GM23248 (cell line): ENCODE data around the gene KCNRG. TPM values are rescaled to one million over a fixed set of nuclear protein-coding genes. Genes with fewer than 3 reads are reported as not detected.

Experiments
- DNase-seq: peaks from one replicate; pipeline ENCODE4 v3.0.0-alpha.2; 2015
- H2AFZ ChIP-seq: fragments of 200-600 bp; sonication (generic); 2 replicates; pipeline ENCODE4 v1.6.1; 2016; ENCODE audit warnings: antibody characterized with exemption
- H3F3A ChIP-seq: fragments of 200-600 bp; sonication (generic); 2 replicates; pipeline ENCODE4 v1.6.1; 2016; ENCODE audit warnings: mild to moderate bottlenecking, antibody characterized with exemption, mixed run types; ENCODE audit not compliant: insufficient read depth
- H3K27ac ChIP-seq: fragments of 200-600 bp; sonication (generic); 2 replicates; pipeline ENCODE4 v1.5.1; 2016; ENCODE audit warnings: mild to moderate bottlenecking
- H3K27me3 ChIP-seq: fragments of 200-600 bp; sonication (generic); replicated peaks from 2 replicates; pipeline ENCODE4 v1.6.1; 2016; ENCODE audit warnings: mild to moderate bottlenecking; ENCODE audit not compliant: insufficient read depth
- H3K36me3 ChIP-seq: fragments of 200-600 bp; sonication (generic); 2 replicates; pipeline ENCODE4 v1.6.1; 2016; ENCODE audit warnings: low read depth, mild to moderate bottlenecking
- H3K4me1 ChIP-seq: fragments of 200-600 bp; sonication (generic); 2 replicates; pipeline ENCODE4 v1.6.1; 2016; ENCODE audit warnings: mild to moderate bottlenecking; ENCODE audit not compliant: insufficient read depth
- H3K4me2 ChIP-seq: fragments of 200-600 bp; sonication (generic); one replicate; pipeline ENCODE4 v1.6.1; 2016; ENCODE audit warnings: mild to moderate bottlenecking; ENCODE audit not compliant: unreplicated experiment
- H3K4me3 ChIP-seq: fragments of 200-600 bp; sonication (generic); 2 replicates; pipeline ENCODE4 v1.5.1; 2016; ENCODE audit warnings: mild to moderate bottlenecking
- H3K79me2 ChIP-seq: fragments of 200-600 bp; sonication (generic); 2 replicates; pipeline ENCODE4 v1.6.1; 2016; ENCODE audit warnings: mild to moderate bottlenecking; ENCODE audit not compliant: insufficient read depth
- H3K9ac ChIP-seq: fragments of 200-600 bp; sonication (generic); 2 replicates; pipeline ENCODE4 v1.6.1; 2016; ENCODE audit warnings: mild to moderate bottlenecking
- H3K9me2 ChIP-seq: fragments of 200-600 bp; sonication (generic); 2 replicates; pipeline ENCODE4 v1.6.1; 2016; ENCODE audit warnings: mixed run types, mild to moderate bottlenecking, moderate library complexity; ENCODE audit not compliant: insufficient read depth
- H3K9me3 ChIP-seq: fragments of 200-600 bp; sonication (generic); one replicate; pipeline ENCODE4 v1.6.1; 2017; ENCODE audit warnings: low read depth
- H4K20me1 ChIP-seq: fragments of 200-600 bp; sonication (generic); 2 replicates; pipeline ENCODE4 v1.6.0; 2016; ENCODE audit not compliant: insufficient read depth
- EZH2 ChIP-seq: fragments of 200-600 bp; sonication (generic); IDR thresholded peaks from 2 replicates; pipeline ENCODE4 v1.6.1; 2018; ENCODE audit warnings: antibody characterized with exemption, mild to moderate bottlenecking; ENCODE audit not compliant: insufficient read depth, poor library complexity, severe bottlenecking
- EZH2phosphoT487 ChIP-seq: fragments of 200-600 bp; sonication (generic); IDR thresholded peaks from 2 replicates; pipeline ENCODE4 v1.6.1; 2018; ENCODE audit warnings: antibody characterized with exemption, moderate library complexity, mild to moderate bottlenecking, low read depth; ENCODE audit not compliant: insufficient read depth
- WGBS, 2 experiments: methylation state at CpG; one replicate each; pipeline ENCODE4 v1.1.6; 2015 to 2017; ENCODE audit warnings: low lambda C conversion rate in 2 of 2, low coverage in 1 of 2; ENCODE audit errors: missing lambda C conversion rate in 2 of 2; 5-methylcytosine and 5-hydroxymethylcytosine counted together
- in situ Hi-C: fragments of 300-500 bp; cut with MboI; formaldehyde crosslinking; loops from 2 replicates; pipeline ENCODE4 v1.15.0; 2020
- polyA plus RNA-seq: library from polyadenylated mRNA; unstranded; fragments of >200 nt; fragmentation: Nextera tagmentation; extraction: Ambion mirVana; gene quantifications from 2 replicates; pipeline ENCODE4 v1.2.1, GENCODE V29; 2016
- total RNA-seq: library from RNA; depleted of rRNA; stranded (reverse); fragments of >200 nt; shearing (Covaris generic); gene quantifications from 2 replicates; pipeline ENCODE4 v1.2.3, GENCODE V29; 2014

Gene KCNRG
- total and polyA plus RNA-seq, 2 experiments from 2014 or later = 0.15 to 0.97 TPM

DNA sequence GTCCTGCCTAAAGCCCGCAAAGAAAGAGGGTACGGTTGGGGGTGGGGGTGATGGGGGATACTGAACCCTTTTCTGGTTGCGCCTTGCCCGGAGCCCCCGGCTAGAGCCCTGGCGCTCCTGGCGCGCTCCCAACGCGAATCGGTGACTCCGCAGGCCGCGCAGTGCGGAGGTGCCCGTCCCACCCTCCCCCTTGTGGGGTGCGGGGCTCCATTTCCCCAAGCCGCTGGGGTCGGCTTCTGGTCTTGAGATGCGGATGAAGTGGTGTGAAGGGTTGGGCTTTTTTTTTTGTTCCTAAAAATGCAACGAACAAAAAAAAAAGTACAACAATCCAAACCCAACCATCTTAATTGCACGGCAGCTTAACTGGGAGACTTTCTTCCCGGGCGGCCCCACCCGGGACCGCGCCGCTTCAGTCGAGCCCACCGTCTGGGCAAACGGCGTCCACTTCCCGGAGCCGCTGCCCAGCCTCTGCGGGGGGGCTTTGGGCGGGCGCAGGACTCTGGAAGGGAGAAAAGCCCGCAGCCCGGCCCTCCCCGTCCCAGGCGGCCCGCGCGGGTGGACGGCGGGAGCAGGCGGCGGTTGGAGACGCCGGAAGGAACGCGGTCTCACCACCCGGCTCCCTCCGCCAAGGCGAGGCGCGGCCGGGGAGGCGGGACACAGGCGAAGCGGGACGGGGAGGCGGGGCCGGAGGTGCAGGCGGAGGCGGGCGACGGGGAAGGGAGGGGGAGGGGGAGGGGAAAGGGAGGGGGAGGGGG lies 18.9 kb upstream of the KCNRG start:
- Histone ChIP-seq H3K4me2 (peak overlapping the region; percentile 83), H3K79me2 (peaks cover 39% of the 10 kb centered on the region), H3K36me3 (peaks cover 25% of the 10 kb centered on the region), H3K4me1 (peaks cover 23% of the 10 kb centered on the region), H3K9ac (peak overlapping the region; percentile 98), H3K4me3 (peak overlapping the region; percentile 93), H3K27ac (peak overlapping the region; percentile 90), H3F3A (peaks cover 19% of the 10 kb centered on the region), H3K27me3 (no peaks in the 10 kb centered on the region), H3K9me2 (no peaks in the 10 kb centered on the region), H4K20me1 (no peaks in the 10 kb centered on the region), H2AFZ (peak overlapping the region; percentile 87), H3K9me3 (no peaks in the 10 kb centered on the region)
- TF ChIP-seq EZH2 (no peak), EZH2phosphoT487 (no peak)
- 1 to 2% methylated on average over 23 to 58 of the region's 68 CpGs for WGBS, 2 experiments
- in situ Hi-C loops = loop anchor here (25.0 kb wide), 2 partner anchors 541 to 816 kb away; no protein-coding TSS in a partner anchor
- DNase-seq = peak; percentile 98

DNA sequence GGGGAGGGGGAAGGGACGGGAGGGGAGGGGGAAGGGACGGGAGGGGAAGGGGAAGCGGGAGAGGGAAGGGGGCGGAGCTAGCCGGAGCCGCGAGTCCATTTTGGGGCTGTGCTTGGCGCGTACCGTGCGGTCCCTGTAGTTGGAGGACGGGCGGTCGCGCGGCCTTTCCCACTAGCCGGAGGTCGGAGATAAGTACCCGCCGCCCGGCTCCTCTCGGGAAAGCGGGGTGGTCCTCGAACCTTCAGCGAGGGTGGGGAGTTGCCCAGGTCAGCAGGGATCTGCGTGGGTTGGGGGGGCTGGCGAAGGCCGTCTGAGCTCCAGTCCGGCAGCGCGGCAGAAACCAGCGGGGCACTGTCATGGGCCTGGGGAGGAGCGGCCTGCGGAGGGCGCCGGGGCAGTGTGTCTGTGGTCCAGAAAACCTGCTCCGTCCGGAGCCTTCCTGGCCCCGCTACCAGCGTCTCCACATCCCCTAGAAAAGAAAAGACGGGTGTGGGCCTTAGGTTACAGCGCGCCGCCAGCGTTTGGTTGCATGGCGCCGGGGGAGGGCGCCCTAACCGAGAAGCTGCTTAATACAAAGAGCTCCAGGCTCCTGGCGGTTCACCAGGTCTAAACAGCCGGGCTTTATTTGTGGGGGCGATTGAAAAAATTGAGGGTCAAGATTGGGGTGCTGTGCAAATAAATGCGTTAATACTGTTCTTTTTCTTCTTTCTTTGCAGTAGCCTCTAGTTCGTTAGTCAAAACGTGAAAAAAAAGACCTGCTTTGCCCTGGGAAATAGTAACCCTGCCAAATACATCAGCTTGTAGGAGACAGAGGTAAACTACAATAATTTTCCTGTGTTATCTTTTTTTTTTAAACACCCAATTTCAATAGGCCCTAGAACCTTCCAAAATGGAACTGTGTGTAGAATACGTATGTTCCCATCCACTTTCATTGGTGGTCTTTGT lies 18.0 kb upstream of the KCNRG start, which contains the start of gene TRIM13:
TSS of gene TRIM13 (plus strand) at position 92 of the 945 bp plus-strand sequence. CDS start 14,899 bp downstream, outside the sequence.
- 1% methylated on average over 35 to 55 of the region's 56 CpGs for WGBS, 2 experiments
- peak; percentile 96 for DNase-seq
- H3K79me2 ChIP-seq = peaks cover 48% of the 10 kb centered on the region

DNA sequence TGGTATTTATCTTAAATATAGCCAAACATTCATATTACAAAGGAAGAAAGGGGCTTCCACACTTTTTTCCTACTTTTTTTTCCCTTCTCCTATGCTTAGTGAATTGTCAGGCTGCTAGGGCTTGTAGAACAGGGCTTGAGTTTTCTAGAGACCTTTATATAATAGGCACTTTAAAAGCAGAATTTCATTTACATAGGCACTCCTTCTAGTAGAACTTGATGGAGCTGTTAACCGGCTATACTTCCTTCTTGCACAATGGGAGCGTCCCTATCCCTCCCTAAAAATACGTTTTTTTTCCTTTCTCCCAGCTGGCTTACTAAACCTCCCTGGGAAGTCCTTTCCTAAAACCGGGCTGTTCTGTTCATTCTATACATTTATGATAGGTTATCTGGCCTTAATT lies 17.3 kb upstream of the KCNRG start:
- WGBS, 2 experiments = 11 to 19% methylated on average over 4 of the region's 4 CpGs
- H3K27ac ChIP-seq = peak overlapping the region; percentile 95
- peaks cover 32% of the 10 kb centered on the region for H3K36me3 ChIP-seq
- H3K9me2 ChIP-seq = no peaks in the 10 kb centered on the region
- peaks cover 19% of the 10 kb centered on the region for H3F3A ChIP-seq
- in situ Hi-C loops = loop anchor here (25.0 kb wide), 2 partner anchors 539 to 814 kb away; no protein-coding TSS in a partner anchor
- H3K4me1 ChIP-seq = peaks cover 23% of the 10 kb centered on the region
- peak overlapping the region; percentile 91 for H3K4me2 ChIP-seq
- no peak overlapping the region for H2AFZ ChIP-seq
- H4K20me1 ChIP-seq = no peaks in the 10 kb centered on the region
- no peaks in the 10 kb centered on the region for H3K9me3 ChIP-seq
- H3K27me3 ChIP-seq = no peaks in the 10 kb centered on the region
- peak; percentile 26 for DNase-seq
- H3K4me3 ChIP-seq = peak overlapping the region; percentile 93
- H3K79me2 ChIP-seq = peaks cover 55% of the 10 kb centered on the region
- no peak for TF ChIP-seq EZH2phosphoT487
- no peak for TF ChIP-seq EZH2
- H3K9ac ChIP-seq = peak overlapping the region; percentile 98

More for the DNA sequence above, 18.0 kb upstream of the KCNRG start, which contains the start of gene TRIM13:
- Histone ChIP-seq H3K4me3 (peak within 1 kb of the TSS; percentile 93), H3K27ac (peak within 1 kb of the TSS; percentile 95), H3K27me3 (no peaks in the 10 kb centered on the region), H3K4me1 (peaks cover 23% of the 10 kb centered on the region), H3K9me3 (no peaks in the 10 kb centered on the region), H3K9me2 (no peaks in the 10 kb centered on the region), H3K4me2 (peak within 1 kb of the TSS; percentile 91), H4K20me1 (no peaks in the 10 kb centered on the region), H3K9ac (peak within 1 kb of the TSS; percentile 98), H3K36me3 (peaks cover 32% of the 10 kb centered on the region), H3F3A (peaks cover 19% of the 10 kb centered on the region), H2AFZ (peak within 1 kb of the TSS; percentile 87)
- in situ Hi-C loops = loop anchor here (25.0 kb wide), 2 partner anchors 540 to 815 kb away; no protein-coding TSS in a partner anchor
- TF ChIP-seq EZH2phosphoT487 (no peak), EZH2 (no peak)
